ENCODE data around the gene WASF2.

DNA sequence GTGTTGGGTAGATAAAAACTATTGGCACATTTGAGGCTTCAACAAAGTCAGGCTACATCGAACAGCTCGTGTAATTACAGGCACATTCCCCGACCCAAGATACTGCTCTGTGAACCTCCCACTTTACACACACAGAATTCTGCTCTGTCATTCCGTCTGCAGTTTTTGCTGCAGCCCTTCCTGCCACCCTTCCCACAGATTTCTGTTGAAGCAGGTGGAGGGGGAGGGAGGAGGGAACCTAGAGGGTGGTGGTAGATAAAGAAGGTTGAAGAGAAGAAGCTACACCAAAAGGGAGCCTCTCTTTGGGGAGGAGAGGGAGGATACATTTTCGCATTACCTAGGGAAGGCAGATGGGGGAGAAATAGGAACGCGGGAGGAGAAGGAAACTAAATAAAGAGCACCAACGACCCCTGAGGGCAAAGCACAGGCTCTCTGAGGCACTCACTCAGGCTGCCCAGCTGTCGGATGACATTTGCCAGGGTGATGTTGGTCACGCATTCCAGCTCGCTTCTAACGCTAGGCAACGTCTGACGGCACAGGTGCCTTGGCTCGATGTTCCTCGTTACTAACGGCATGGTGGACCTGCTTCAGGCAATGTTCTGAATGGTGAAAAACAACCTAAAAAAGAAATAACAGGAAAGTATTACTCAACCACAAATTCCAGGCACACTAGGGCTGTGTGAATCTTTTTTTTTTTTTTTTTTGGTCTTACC, 61.5 kb downstream of the WASF2 start:
- TF ChIP-seq POLR2AphosphoS5 (IDR thresholded peaks at IDR 0.05; ENCODE audit: low read depth, low read length) (no peak), SIN3A (IDR thresholded peaks at IDR 0.05; ENCODE audit: borderline replicate concordance, insufficient read depth, low read length) (no peak), TAF1 (IDR thresholded peaks at IDR 0.05; ENCODE audit: borderline replicate concordance, insufficient read depth, low read length) (no peak)

Measured in PFSK-1 (cell line).